MCF 10A (cell line): ENCODE measurements around the gene SLC24A1. TPM values are rescaled to one million over a fixed set of nuclear protein-coding genes. Genes with fewer than 3 reads are reported as not detected.

Experiments used
- BruUV-seq: library from RNA; stranded (reverse); fragments of 400-500 nt; replicated peaks from 2 replicates; lab custom pipeline; 2021; lab: Mats Ljungman, UMichigan
- CTCF ChIA-PET: fragments of 300-600 bp; sonication (Branson Sonifier 250); formaldehyde crosslinking; extraction: SDS; loops from one replicate; lab custom pipeline; 2021; ENCODE audit warnings: antibody characterized with exemption, inconsistent platforms; lab: Yijun Ruan, JAX
- POLR2A ChIA-PET: fragments of 300-600, 350-650 bp; sonication (Branson Sonifier 250); formaldehyde crosslinking; extraction: SDS; loops from one replicate; lab custom pipeline; 2020; ENCODE audit warnings: antibody characterized with exemption, inconsistent platforms; lab: Yijun Ruan, JAX
- DNase-seq: peaks from one replicate; pipeline ENCODE4 v3.0.0-alpha.2; 2018; ENCODE audit not compliant: unreplicated experiment
- H3K27ac Mint-ChIP-seq: one replicate; pipeline ENCODE4 v1.8.0; 2022; ENCODE audit warnings: mild to moderate bottlenecking, low read depth, mixed read lengths; ENCODE audit not compliant: unreplicated experiment
- H3K27me3 Mint-ChIP-seq: one replicate; pipeline ENCODE4 v1.8.0; 2022; ENCODE audit warnings: mixed read lengths; ENCODE audit not compliant: insufficient read depth, unreplicated experiment
- H3K36me3 Mint-ChIP-seq: one replicate; pipeline ENCODE4 v1.8.0; 2022; ENCODE audit warnings: mild to moderate bottlenecking, moderate library complexity, mixed read lengths; ENCODE audit not compliant: insufficient read depth, unreplicated experiment
- H3K4me1 Mint-ChIP-seq: one replicate; pipeline ENCODE4 v1.8.0; 2022; ENCODE audit warnings: mixed read lengths; ENCODE audit not compliant: insufficient read depth, unreplicated experiment
- H3K4me3 Mint-ChIP-seq: one replicate; pipeline ENCODE4 v1.8.0; 2022; ENCODE audit warnings: mild to moderate bottlenecking, moderate library complexity, mixed read lengths; ENCODE audit not compliant: unreplicated experiment
- H3K9me3 Mint-ChIP-seq: one replicate; pipeline ENCODE4 v1.8.0; 2022; ENCODE audit warnings: mixed read lengths; ENCODE audit not compliant: unreplicated experiment
- intact Hi-C: fragments of 100-400 bp; cut with micrococcal nuclease; formaldehyde crosslinking; loops from 2 replicates; pipeline ENCODE4 v1.14.1; 2022
- total RNA-seq: library from RNA; stranded (reverse); gene quantifications from 2 replicates; pipeline ENCODE4 v1.2.3, GENCODE V29; 2022
- TF ChIP-seq, protein P1 (sequence below): fragments of 200-600 bp; IDR thresholded peaks from one replicate; pipeline ENCODE4 v1.8.0; 2022; ENCODE audit warnings: antibody characterized with exemption, mild to moderate bottlenecking; ENCODE audit not compliant: unreplicated experiment

SLC24A1 gene
- total RNA-seq, 1 experiment from 2014 or later, result 8.2 TPM

DNA sequence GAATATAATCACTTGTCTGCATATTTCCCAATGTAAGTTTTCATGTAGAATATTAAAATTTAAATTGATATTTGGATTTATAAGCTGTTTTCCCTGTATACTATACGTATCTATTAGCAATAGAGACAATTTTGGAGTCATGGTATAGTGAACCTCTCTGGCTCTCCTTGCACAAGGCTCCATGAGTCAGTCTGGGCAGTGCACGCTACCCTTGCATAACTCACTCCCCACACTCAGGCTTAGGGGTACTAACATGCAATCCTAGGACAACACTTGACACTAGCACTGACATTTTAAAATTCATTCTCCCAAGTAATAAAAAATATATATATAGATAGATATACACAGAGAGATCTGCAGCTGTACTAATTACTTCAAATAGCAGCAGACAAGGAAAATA, 39.2 kb downstream of the SLC24A1 start:
- no peak overlapping the region for H3K4me3 Mint-ChIP-seq

DNA sequence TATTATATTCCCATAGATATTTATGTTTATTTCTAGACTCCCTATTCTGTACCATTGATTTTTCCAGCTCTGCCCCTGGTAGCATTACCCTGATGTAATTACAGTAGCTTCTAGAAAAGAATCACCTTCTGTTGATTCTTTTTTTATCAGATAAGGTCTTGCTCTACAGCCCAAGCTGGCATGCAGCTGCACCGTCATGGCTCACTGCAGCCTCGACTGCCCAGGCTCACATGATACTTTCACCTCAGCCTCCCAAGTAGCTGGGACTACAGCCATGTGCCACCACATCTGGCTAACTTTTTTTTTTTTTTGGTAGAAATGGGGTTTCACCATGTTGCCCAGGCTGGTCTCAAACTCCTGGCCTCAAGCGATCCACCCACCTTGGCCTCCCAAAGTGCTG, 41.8 kb downstream of the SLC24A1 start:
- TF ChIP-seq, protein P1, sequence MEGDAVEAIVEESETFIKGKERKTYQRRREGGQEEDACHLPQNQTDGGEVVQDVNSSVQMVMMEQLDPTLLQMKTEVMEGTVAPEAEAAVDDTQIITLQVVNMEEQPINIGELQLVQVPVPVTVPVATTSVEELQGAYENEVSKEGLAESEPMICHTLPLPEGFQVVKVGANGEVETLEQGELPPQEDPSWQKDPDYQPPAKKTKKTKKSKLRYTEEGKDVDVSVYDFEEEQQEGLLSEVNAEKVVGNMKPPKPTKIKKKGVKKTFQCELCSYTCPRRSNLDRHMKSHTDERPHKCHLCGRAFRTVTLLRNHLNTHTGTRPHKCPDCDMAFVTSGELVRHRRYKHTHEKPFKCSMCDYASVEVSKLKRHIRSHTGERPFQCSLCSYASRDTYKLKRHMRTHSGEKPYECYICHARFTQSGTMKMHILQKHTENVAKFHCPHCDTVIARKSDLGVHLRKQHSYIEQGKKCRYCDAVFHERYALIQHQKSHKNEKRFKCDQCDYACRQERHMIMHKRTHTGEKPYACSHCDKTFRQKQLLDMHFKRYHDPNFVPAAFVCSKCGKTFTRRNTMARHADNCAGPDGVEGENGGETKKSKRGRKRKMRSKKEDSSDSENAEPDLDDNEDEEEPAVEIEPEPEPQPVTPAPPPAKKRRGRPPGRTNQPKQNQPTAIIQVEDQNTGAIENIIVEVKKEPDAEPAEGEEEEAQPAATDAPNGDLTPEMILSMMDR, result no peak
- Mint-ChIP-seq H3K4me3 (no peak overlapping the region), H3K4me1 (no peaks in the 10 kb centered on the region), H3K27ac (no peak overlapping the region), H3K27me3 (no peaks in the 10 kb centered on the region), H3K36me3 (peaks cover 61% of the 10 kb centered on the region), H3K9me3 (no peaks in the 10 kb centered on the region)
- no TSS peak for BruUV-seq
- ChIA-PET POLR2A (interaction anchor here (0.7 to 1.2 kb wide), 2 partner anchors 53 to 587 kb away, joined by 3 read pairs; no protein-coding TSS in a partner anchor), CTCF (interaction anchor here (0.7 kb wide), 1 partner anchor 25 kb away, joined by 4 read pairs; no protein-coding TSS in a partner anchor)
- no peak for DNase-seq
- intact Hi-C loops, result no loop called here

More for the DNA sequence above, 39.2 kb downstream of the SLC24A1 start:
- CTCF ChIA-PET, result interaction anchor here (0.5 to 1.1 kb wide), 2 partner anchors 14 to 181 kb away, joined by 3 read pairs; no protein-coding TSS in a partner anchor
- Mint-ChIP-seq H3K27ac (no peak overlapping the region), H3K9me3 (no peaks in the 10 kb centered on the region), H3K4me1 (no peaks in the 10 kb centered on the region), H3K27me3 (no peaks in the 10 kb centered on the region), H3K36me3 (peaks cover 60% of the 10 kb centered on the region)
- TF ChIP-seq, protein P1, result no peak
- no TSS peak for BruUV-seq
- DNase-seq, result peak; percentile 68
- intact Hi-C loops, result no loop called here
- POLR2A ChIA-PET, result interaction anchor here (0.9 to 1.4 kb wide), 3 partner anchors 10 to 64 kb away, joined by 3 to 5 read pairs (median 4); partner anchors contain the start of gene INTS14

DNA sequence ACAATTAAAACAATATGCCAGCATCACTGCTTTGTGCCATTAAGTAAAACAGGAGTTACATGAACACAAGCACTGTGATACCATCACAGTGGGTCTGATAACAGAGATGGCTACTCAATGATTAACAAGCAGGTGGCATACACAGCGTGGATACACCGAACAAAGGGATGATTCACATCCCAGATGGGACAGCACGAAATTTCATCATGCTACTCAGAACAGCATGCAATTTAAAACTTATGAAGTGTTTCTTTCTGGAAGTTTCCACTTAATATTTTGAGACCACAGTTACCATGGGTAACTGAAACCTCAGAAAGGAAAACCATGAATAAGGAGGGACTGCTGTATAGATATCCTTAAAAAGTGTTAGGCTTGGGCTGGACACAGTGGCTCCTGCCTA, 44.5 kb downstream of the SLC24A1 start:
- H3K27me3 Mint-ChIP-seq, result no peaks in the 10 kb centered on the region
- H3K36me3 Mint-ChIP-seq, result peaks cover 63% of the 10 kb centered on the region
- peak; percentile 66 for DNase-seq
- no TSS peak for BruUV-seq
- no peaks in the 10 kb centered on the region for H3K4me1 Mint-ChIP-seq
- H3K9me3 Mint-ChIP-seq, result no peaks in the 10 kb centered on the region
- peak overlapping the region; percentile 91 for H3K27ac Mint-ChIP-seq
- POLR2A ChIA-PET, result no interaction called here
- no peak overlapping the region for H3K4me3 Mint-ChIP-seq
- TF ChIP-seq, protein P1, result no peak
- CTCF ChIA-PET, result no interaction called here
- intact Hi-C loops, result no loop called here

DNA sequence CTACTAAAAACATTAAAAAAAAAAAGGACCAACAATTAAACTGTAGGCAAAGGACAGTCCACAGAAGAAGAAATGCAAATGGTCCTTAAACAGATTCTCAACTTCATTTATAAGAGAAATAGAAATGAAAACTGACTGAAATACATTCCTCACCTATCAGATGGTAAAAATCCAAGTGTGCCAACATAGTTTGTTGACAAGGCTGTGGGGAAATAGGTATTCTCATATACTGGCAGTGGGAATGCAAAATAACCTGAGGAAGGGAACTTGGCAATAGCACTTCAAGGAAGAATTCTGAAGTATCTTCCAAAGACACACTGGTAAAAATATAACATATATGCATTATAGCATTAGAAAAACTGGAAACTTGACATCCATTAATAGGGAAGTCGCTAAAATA, 53.8 kb downstream of the SLC24A1 start:
- ChIA-PET CTCF (no interaction called here), POLR2A (interaction anchor here (0.7 kb wide), 1 partner anchor 21 kb away, joined by 3 read pairs; no protein-coding TSS in a partner anchor)
- no TSS peak for BruUV-seq
- TF ChIP-seq, protein P1, result no peak
- no peaks in the 10 kb centered on the region for H3K4me1 Mint-ChIP-seq
- H3K9me3 Mint-ChIP-seq, result no peaks in the 10 kb centered on the region
- peaks cover 20% of the 10 kb centered on the region for H3K36me3 Mint-ChIP-seq
- no peaks in the 10 kb centered on the region for H3K27me3 Mint-ChIP-seq
- intact Hi-C loops, result no loop called here
- DNase-seq, result no peak
- H3K4me3 Mint-ChIP-seq, result no peak overlapping the region
- no peak overlapping the region for H3K27ac Mint-ChIP-seq
